HepG2 (cell line): Measurements from ENCODE around the gene STEAP2. TPM values are rescaled to one million over a fixed set of nuclear protein-coding genes. Genes with fewer than 3 reads are reported as not detected.

ENCODE experiments used
- ARNTL ChIP-seq: sonication (generic); formaldehyde crosslinking; IDR thresholded peaks from 2 replicates; pipeline ENCODE4 v1.4.0; 2020; ENCODE audit warnings: mild to moderate bottlenecking, missing genetic modification reagents
- CTCF ChIP-seq: sonication (generic); formaldehyde crosslinking; IDR thresholded peaks from 2 replicates; pipeline ENCODE4 v1.5.0; 2020; ENCODE audit warnings: mild to moderate bottlenecking, missing genetic modification reagents, moderate library complexity
- EED ChIP-seq: sonication (generic); formaldehyde crosslinking; IDR thresholded peaks from 2 replicates; pipeline ENCODE4 v1.5.0; 2020; ENCODE audit warnings: mild to moderate bottlenecking, missing genetic modification reagents
- MTA3 ChIP-seq: sonication (generic); formaldehyde crosslinking; IDR thresholded peaks from 2 replicates; pipeline ENCODE4 v1.4.0; 2020; ENCODE audit warnings: missing genetic modification reagents
- MTF1 ChIP-seq: sonication (generic); formaldehyde crosslinking; IDR thresholded peaks from 2 replicates; pipeline ENCODE4 v1.5.0; 2020; ENCODE audit warnings: missing genetic modification reagents
- NR2F1 ChIP-seq, 2 experiments: fragments of 450-650 bp in 1 of 2; formaldehyde crosslinking in 1 of 2; IDR thresholded peaks; 2 replicates each; pipeline versions ENCODE4 v1.5.0 to v1.6.1; 2016 to 2020; ENCODE audit warnings: mild to moderate bottlenecking in 1 of 2, missing compliant biosample characterization in 1 of 2, missing genetic modification reagents in 1 of 2, moderate library complexity in 1 of 2
- SMARCC2 ChIP-seq: fragments of 450-650 bp; IDR thresholded peaks from 2 replicates; pipeline ENCODE4 v1.6.1; 2017; ENCODE audit warnings: antibody characterized with exemption, mild to moderate bottlenecking
- U2AF2 ChIP-seq: fragments of 200-400 bp; formaldehyde crosslinking; IDR thresholded peaks from 2 replicates; pipeline ENCODE4 v1.6.1; 2017; ENCODE audit warnings: low read depth, mild to moderate bottlenecking, low read length
- ZBTB14 ChIP-seq: sonication (generic); formaldehyde crosslinking; IDR thresholded peaks from 2 replicates; pipeline ENCODE4 v1.4.0; 2020; ENCODE audit warnings: missing genetic modification reagents
- ZBTB3 ChIP-seq: sonication (generic); formaldehyde crosslinking; IDR thresholded peaks from 2 replicates; pipeline ENCODE4 v1.4.0; 2020; ENCODE audit warnings: low read depth, mild to moderate bottlenecking, moderate library complexity, missing genetic modification reagents, borderline replicate concordance
- ZEB1 ChIP-seq: IDR thresholded peaks from 2 replicates; pipeline ENCODE4 v1.6.1; 2012; ENCODE audit warnings: mild to moderate bottlenecking, low read depth, inconsistent platforms; ENCODE audit not compliant: insufficient replicate concordance
- ZFAT ChIP-seq: sonication (generic); formaldehyde crosslinking; conservative IDR thresholded peaks from 2 replicates; pipeline ENCODE4 v1.8.1; 2023; ENCODE audit warnings: missing genetic modification reagents, inconsistent platforms
- ZFP41 ChIP-seq: sonication (generic); formaldehyde crosslinking; IDR thresholded peaks from 2 replicates; pipeline ENCODE4 v1.4.0; 2020; ENCODE audit warnings: mild to moderate bottlenecking, missing genetic modification reagents, borderline replicate concordance
- ZNF510 ChIP-seq: sonication (generic); formaldehyde crosslinking; IDR thresholded peaks from 2 replicates; pipeline ENCODE4 v1.4.0; 2020; ENCODE audit warnings: low read depth, mild to moderate bottlenecking, missing genetic modification reagents
- ZNF556 ChIP-seq: sonication (generic); formaldehyde crosslinking; IDR thresholded peaks from 2 replicates; pipeline ENCODE4 v1.4.0; 2020; ENCODE audit warnings: mild to moderate bottlenecking, missing genetic modification reagents, borderline replicate concordance
- ZNF614 ChIP-seq: IDR thresholded peaks from 2 replicates; pipeline ENCODE4 v1.6.1; 2018; ENCODE audit warnings: missing biosample characterization, missing genetic modification reagents, inconsistent platforms, borderline replicate concordance
- ZNF615 ChIP-seq: sonication (generic); formaldehyde crosslinking; IDR thresholded peaks from 2 replicates; pipeline ENCODE4 v1.5.0; 2020; ENCODE audit warnings: mild to moderate bottlenecking, missing genetic modification reagents, borderline replicate concordance
- ZNF678 ChIP-seq: sonication (generic); formaldehyde crosslinking; IDR thresholded peaks from 2 replicates; pipeline ENCODE4 v1.4.0; 2020; ENCODE audit warnings: mild to moderate bottlenecking, missing genetic modification reagents
- polyA plus RNA-seq, 8 experiments: library from polyadenylated mRNA; depleted of rRNA in 3 of 8; stranded (reverse) in 7 of 8; unstranded in 1 of 8; fragments of >200 nt; fragmentation: Illumina TruSeq in 4 of 8; extraction: Trizol in 4 of 8; gene quantifications; 2 replicates each; pipeline versions ENCODE4 v1.2.1 to v1.2.3, GENCODE V29; 2011 to 2016; ENCODE audit warnings: low read depth in 4 of 8, missing spikeins in 1 of 8, mixed read lengths in 1 of 8; ENCODE audit not compliant: insufficient read depth in 1 of 8
- total RNA-seq, 5 experiments: library from RNA; depleted of rRNA; stranded (reverse); fragments of >200 nt; fragmentation: Illumina TruSeq; extraction: Trizol; gene quantifications; 2 replicates each; pipeline ENCODE4 v1.2.3, GENCODE V29; 2016; ENCODE audit warnings: low read depth in 1 of 5
- TF ChIP-seq, protein P1 (sequence below), 2 experiments: sonication (generic) in 1 of 2; formaldehyde crosslinking in 1 of 2; IDR thresholded peaks; 2 replicates each; pipeline versions ENCODE4 v1.4.0 to v1.6.1; 2018 to 2020; ENCODE audit warnings: missing genetic modification reagents in 2 of 2, borderline replicate concordance in 1 of 2, low read depth in 1 of 2, mild to moderate bottlenecking in 1 of 2, missing biosample characterization in 1 of 2
- TF ChIP-seq, protein P2 (sequence below): sonication (generic); formaldehyde crosslinking; IDR thresholded peaks from 2 replicates; pipeline ENCODE4 v1.5.1; 2020; ENCODE audit warnings: missing genetic modification reagents, mild to moderate bottlenecking, borderline replicate concordance
- TF ChIP-seq, protein P3 (sequence below): sonication (generic); formaldehyde crosslinking; IDR thresholded peaks from 2 replicates; pipeline ENCODE4 v1.4.0; 2020; ENCODE audit warnings: missing genetic modification reagents

The STEAP2 gene
- total and polyA plus RNA-seq, 2 of the 13 experiments (the other 11 are each of a cell fraction or from before 2014, with no cell fraction given): 4.3 to 4.4 TPM

DNA sequence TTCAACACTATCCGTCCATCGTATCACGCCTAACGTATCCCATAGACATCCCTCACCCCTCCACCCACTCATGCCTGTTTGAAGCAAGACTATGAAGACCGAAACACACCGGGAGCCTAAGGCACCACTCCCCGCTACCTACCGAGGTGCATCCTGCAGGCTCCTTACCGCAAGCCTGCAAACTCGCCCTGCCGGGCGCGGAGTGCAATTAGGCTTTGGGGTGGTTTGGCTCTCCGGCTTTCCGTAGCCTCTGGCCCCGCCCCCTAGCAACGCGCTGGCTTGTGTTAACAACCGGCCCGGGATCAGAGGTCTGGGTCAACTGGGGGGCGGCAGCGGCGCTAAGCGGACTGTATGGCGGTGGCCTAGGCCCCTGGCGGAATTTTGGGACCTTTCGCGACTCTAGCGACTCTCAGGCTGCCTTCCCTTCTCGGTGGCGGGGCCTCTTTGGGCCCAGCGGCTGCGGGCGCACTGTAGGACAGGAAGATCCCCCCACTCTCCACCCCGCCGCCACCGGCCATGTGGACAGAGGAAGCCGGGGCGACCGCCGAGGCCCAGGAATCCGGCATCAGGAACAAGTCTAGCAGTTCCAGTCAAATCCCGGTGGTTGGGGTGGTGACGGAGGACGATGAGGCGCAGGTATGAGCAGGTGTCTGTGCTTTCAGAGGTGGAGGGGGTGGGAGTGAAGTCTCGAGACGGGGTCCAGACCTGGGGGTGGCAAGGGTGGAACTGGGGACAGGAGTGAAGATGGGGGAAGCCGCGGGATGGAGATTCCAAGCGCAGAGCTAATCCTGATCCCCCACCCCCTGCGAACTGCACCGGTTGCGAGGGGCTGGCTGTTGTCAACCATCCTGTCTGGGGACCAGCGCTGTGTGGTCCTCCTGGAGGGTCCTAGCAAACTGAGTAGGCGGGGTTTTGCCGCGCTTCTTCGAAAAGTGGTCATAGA, 33.6 kb downstream of the STEAP2 start, which contains the start of gene CFAP69 (continued):
- TF ChIP-seq, protein P1, sequence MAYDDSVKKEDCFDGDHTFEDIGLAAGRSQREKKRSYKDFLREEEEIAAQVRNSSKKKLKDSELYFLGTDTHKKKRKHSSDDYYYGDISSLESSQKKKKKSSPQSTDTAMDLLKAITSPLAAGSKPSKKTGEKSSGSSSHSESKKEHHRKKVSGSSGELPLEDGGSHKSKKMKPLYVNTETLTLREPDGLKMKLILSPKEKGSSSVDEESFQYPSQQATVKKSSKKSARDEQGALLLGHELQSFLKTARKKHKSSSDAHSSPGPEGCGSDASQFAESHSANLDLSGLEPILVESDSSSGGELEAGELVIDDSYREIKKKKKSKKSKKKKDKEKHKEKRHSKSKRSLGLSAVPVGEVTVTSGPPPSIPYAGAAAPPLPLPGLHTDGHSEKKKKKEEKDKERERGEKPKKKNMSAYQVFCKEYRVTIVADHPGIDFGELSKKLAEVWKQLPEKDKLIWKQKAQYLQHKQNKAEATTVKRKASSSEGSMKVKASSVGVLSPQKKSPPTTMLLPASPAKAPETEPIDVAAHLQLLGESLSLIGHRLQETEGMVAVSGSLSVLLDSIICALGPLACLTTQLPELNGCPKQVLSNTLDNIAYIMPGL (CRISPR knock-in tag; IDR thresholded peaks at IDR 0.05; ENCODE audit: borderline replicate concordance in 1 of 2, low read depth in 1 of 2): peak; percentile 81 to 94; a peak in 3 of 4 replicates
- TF ChIP-seq MTF1 (CRISPR knock-in tag) (no peak), ZNF615 (CRISPR knock-in tag) (peak; percentile 53; the same call in 1 of the 2 replicates), ZBTB3 (CRISPR knock-in tag) (peak; percentile 55; the same call in 1 of the 2 replicates), ZFP41 (CRISPR knock-in tag) (no peak), MTA3 (CRISPR knock-in tag) (no peak), ZNF510 (CRISPR knock-in tag) (no peak), ZNF556 (CRISPR knock-in tag) (peak; percentile 82; the same call in 1 of the 2 replicates), ZNF614 (CRISPR knock-in tag) (peak; percentile 75; the same call in 1 of the 2 replicates), ZFAT (CRISPR knock-in tag) (no peak), NR2F1 (CRISPR knock-in tag; IDR thresholded peaks at IDR 0.05) (peak; percentile 75 to 93), SMARCC2 (no peak), CTCF (peak; percentile 53; the same call in 1 of the 2 replicates), ZNF678 (0 out of 2 replicates have a peak, but pooled peaks have one; percentile 53), ZEB1 (no peak), ZBTB14 (no peak), U2AF2 (no peak), ARNTL (CRISPR knock-in tag) (0 out of 2 replicates have a peak, but pooled peaks have one; percentile 28), EED (CRISPR knock-in tag) (no peak)
- TF ChIP-seq, protein P2, sequence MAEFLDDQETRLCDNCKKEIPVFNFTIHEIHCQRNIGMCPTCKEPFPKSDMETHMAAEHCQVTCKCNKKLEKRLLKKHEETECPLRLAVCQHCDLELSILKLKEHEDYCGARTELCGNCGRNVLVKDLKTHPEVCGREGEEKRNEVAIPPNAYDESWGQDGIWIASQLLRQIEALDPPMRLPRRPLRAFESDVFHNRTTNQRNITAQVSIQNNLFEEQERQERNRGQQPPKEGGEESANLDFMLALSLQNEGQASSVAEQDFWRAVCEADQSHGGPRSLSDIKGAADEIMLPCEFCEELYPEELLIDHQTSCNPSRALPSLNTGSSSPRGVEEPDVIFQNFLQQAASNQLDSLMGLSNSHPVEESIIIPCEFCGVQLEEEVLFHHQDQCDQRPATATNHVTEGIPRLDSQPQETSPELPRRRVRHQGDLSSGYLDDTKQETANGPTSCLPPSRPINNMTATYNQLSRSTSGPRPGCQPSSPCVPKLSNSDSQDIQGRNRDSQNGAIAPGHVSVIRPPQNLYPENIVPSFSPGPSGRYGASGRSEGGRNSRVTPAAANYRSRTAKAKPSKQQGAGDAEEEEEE (CRISPR knock-in tag): no peak; the same call in 1 of the 2 replicates
- TF ChIP-seq, protein P3, sequence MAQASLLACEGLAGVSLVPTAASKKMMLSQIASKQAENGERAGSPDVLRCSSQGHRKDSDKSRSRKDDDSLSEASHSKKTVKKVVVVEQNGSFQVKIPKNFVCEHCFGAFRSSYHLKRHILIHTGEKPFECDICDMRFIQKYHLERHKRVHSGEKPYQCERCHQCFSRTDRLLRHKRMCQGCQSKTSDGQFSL (CRISPR knock-in tag): no peak; the same call in 1 of the 2 replicates
